ENCODE results near the gene MRPS25.

DNA sequence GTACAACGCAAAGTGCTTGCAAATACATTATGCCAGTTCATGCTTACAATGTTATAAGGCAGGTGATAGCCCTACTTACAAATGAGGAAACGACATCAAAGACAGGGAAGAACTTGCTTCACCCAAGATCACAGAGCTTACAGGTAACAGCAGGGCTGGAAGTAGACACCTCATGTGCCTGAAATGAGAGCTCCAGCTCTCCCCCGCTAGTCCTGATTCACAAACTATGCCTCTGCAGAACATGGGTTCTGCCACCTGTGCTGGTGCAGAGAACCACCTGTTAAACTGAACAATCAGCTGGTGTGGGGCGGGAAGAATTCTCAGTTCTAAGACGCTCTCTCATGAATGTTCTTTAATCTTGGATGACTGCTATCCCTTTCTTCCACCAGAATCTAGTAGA is 26.5 kb upstream of the MRPS25 start:
- TF ChIP-seq YY1 (IDR thresholded peaks at IDR 0.05; ENCODE audit: insufficient read depth, insufficient read length), result no peak
- TF ChIP-seq SUZ12 (IDR thresholded peaks at IDR 0.05; ENCODE audit: extremely low read depth, insufficient read depth, insufficient read length), result no peak
- no peak for TF ChIP-seq ZNF274 (IDR thresholded peaks at IDR 0.05; ENCODE audit: low read depth, low read length)
